GM12873 (cell line): ENCODE measurements around the gene CADM3.

Experiments used
- CTCF ChIP-seq: IDR thresholded peaks from 2 replicates; pipeline ENCODE4 v1.5.1; 2012; ENCODE audit warnings: low read depth, mild to moderate bottlenecking, moderate library complexity, low read length, control low read depth; ENCODE audit not compliant: insufficient read depth; ENCODE audit errors: missing control alignments

CADM3 gene

GRCh38 chr1:159171254-159171687 is at the start of gene CADM3:
TSS of gene CADM3 (plus strand) at chr1:159171615. CDS start at chr1:159171766, 151 bp downstream.
- TF ChIP-seq CTCF = no peak

- no peak for TF ChIP-seq CTCF
Measured at GRCh38 chr1:159122005-159122621, 49.3 kb upstream of the CADM3 start.

GRCh38 chr1:159123587-159123986 is 47.8 kb upstream of the CADM3 start:
- TF ChIP-seq CTCF = no peak

- peak; percentile 82 for TF ChIP-seq CTCF
Measured at GRCh38 chr1:159132271-159132881, 39.0 kb upstream of the CADM3 start.

GRCh38 chr1:159140474-159140873 is 30.9 kb upstream of the CADM3 start:
- no peak for TF ChIP-seq CTCF

- TF ChIP-seq CTCF = no peak
Measured at GRCh38 chr1:159141584-159142390, 29.6 kb upstream of the CADM3 start.

GRCh38 chr1:159142391-159142663 is 29.1 kb upstream of the CADM3 start:
- no peak for TF ChIP-seq CTCF
